K562 (cell line): ENCODE results near the gene PTPRF. TPM values are rescaled to one million over a fixed set of nuclear protein-coding genes. Genes with fewer than 3 reads are reported as not detected.

Source experiments
- BHLHE40 ChIP-seq: IDR thresholded peaks from 2 replicates; pipeline ENCODE4 v1.6.1; 2011; ENCODE audit warnings: low read length, improper control_type of control experiment
- CBFA2T2 ChIP-seq: fragments of 450-650 bp; conservative IDR thresholded peaks from 2 replicates; pipeline ENCODE4 v1.6.1; 2017; ENCODE audit warnings: mild to moderate bottlenecking
- CEBPZ ChIP-seq: fragments of 150-350 bp; IDR thresholded peaks from 2 replicates; pipeline ENCODE4 v1.6.1; 2014; ENCODE audit warnings: low read depth, mild to moderate bottlenecking, low read length, borderline replicate concordance
- ELK1 ChIP-seq: sonication (generic); formaldehyde crosslinking; IDR thresholded peaks from 2 replicates; pipeline ENCODE4 v1.8.1; 2022; ENCODE audit warnings: missing genetic modification reagents
- FUS ChIP-seq: fragments of 200-400 bp; formaldehyde crosslinking; optimal IDR thresholded peaks from 2 replicates; pipeline ENCODE3; 2017; ENCODE audit warnings: low read depth, low read length
- GABPB2 ChIP-seq: fragments of 250-450 bp; sonication (Bioruptor Pico); conservative IDR thresholded peaks from 2 replicates; pipeline ENCODE4 v1.5.1; 2021; ENCODE audit warnings: mild to moderate bottlenecking
- HBP1 ChIP-seq: fragments of 450-650 bp; formaldehyde crosslinking; IDR thresholded peaks from 2 replicates; pipeline ENCODE4 v1.4.0; 2022; ENCODE audit warnings: missing genetic modification characterization
- NCOA1 ChIP-seq: fragments of 450-650 bp; IDR thresholded peaks from 2 replicates; pipeline ENCODE4 v1.6.1; 2016; ENCODE audit warnings: low read depth
- PCBP2 ChIP-seq: fragments of 200-400 bp; formaldehyde crosslinking; IDR thresholded peaks from 2 replicates; pipeline ENCODE4 v1.6.1; 2018; ENCODE audit warnings: low read length, low read depth, mild to moderate bottlenecking, moderate library complexity; ENCODE audit not compliant: poor library complexity, severe bottlenecking
- RBM25 ChIP-seq: fragments of 200-400 bp; formaldehyde crosslinking; IDR thresholded peaks from 2 replicates; pipeline ENCODE4 v1.6.1; 2018; ENCODE audit warnings: low read length, low read depth, moderate library complexity; ENCODE audit not compliant: severe bottlenecking
- TRIM28 ChIP-seq: fragments of 450-650 bp; IDR thresholded peaks from 2 replicates; pipeline ENCODE4 v1.6.1; 2017
- ZNF318 ChIP-seq, 2 experiments: fragments of 450-650 bp; IDR thresholded peaks; 2 replicates each; pipeline ENCODE4 v1.6.1; 2016; ENCODE audit warnings: mild to moderate bottlenecking in 2 of 2, borderline replicate concordance in 1 of 2, low read depth in 1 of 2, moderate library complexity in 1 of 2
- polyA plus RNA-seq, 8 experiments: library from polyadenylated mRNA; depleted of rRNA in 4 of 8; stranded (reverse) in 5 of 8; unstranded in 3 of 8; fragments of >200 nt; fragmentation: Nextera tagmentation in 2 of 8; fragmentation: Illumina TruSeq in 1 of 8; extraction: Ambion mirVana in 2 of 8; extraction: Trizol in 1 of 8; gene quantifications; 2 replicates each; pipeline versions ENCODE4 v1.2.1 to v1.2.3, GENCODE V29; 2011 to 2014; ENCODE audit warnings: inconsistent platforms in 1 of 8, missing spikeins in 1 of 8
- total RNA-seq, 7 experiments: library from RNA; depleted of rRNA in 6 of 7; stranded (reverse); fragments of >200 nt in 6 of 7; fragmentation: Illumina TruSeq in 2 of 7; extraction: Trizol in 2 of 7; gene quantifications; 2 replicates each; pipeline versions ENCODE4 v1.2.1 to v1.2.3, GENCODE V29; 2011 to 2021; ENCODE audit warnings: low replicate concordance in 1 of 7

Gene PTPRF
- total and polyA plus RNA-seq, 9 of the 15 experiments (the other 6 are each of a cell fraction or from before 2014, with no cell fraction given): 0.13 to 4.3 (median 1.1) TPM

- no peak for TF ChIP-seq ZNF318 (IDR thresholded peaks at IDR 0.05; ENCODE audit: borderline replicate concordance in 1 of 2, low read depth in 1 of 2)
- no peak for TF ChIP-seq PCBP2
- TF ChIP-seq TRIM28: no peak
- no peak for TF ChIP-seq ELK1 (CRISPR knock-in tag)
- TF ChIP-seq CBFA2T2: peak; percentile 32
- no peak for TF ChIP-seq RBM25
- no peak for TF ChIP-seq NCOA1
- TF ChIP-seq FUS: no peak
- no peak for TF ChIP-seq CEBPZ
- no peak for TF ChIP-seq GABPB2 (CRISPR knock-in tag)
- no peak for TF ChIP-seq BHLHE40
- TF ChIP-seq HBP1: no peak
Measured at GRCh38 chr1:43592974-43593683, 62.4 kb downstream of the PTPRF start (continued).
